SIG-M5 (cell line): ENCODE measurements around the gene MB.
"Not testable (repeated sequence)": the region's sequence is repeated elsewhere in the genome, so short reads cannot be mapped to it uniquely, and the experiment has no call there.

ENCODE experiments used
- DNase-seq: peaks from one replicate; lab custom pipeline; 2025; lab: John Stamatoyannopoulos, UW

Gene MB

DNA sequence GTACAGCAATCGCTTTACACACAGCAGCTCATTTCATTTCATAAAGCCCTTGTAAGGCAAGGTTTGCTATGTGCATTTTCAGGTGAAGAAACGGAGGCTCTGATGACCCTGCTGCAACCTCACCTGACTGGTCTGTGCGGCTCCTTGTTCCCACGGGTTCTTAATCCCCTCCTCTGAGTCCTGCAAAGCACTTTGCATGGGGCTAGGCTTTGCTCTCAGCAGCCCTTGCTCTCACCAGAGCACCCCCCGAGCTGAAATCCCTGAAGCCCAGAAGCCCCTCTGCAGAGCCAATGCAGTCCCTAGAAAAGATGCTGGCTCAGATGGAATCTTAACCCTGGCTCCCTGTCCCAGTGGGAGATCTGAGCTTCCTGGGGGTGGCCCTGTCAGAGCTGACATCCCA lies 20.1 kb upstream of the MB start:
- no peak for DNase-seq

GRCh38 chr22:35634943-35635540 lies 17.9 kb upstream of the MB start:
- no peak for DNase-seq

- DNase-seq, result no peak
Measured at GRCh38 chr22:35634015-35634414, 16.9 kb upstream of the MB start.

GRCh38 chr22:35633520-35633919 lies 16.4 kb upstream of the MB start:
- no peak for DNase-seq

DNA sequence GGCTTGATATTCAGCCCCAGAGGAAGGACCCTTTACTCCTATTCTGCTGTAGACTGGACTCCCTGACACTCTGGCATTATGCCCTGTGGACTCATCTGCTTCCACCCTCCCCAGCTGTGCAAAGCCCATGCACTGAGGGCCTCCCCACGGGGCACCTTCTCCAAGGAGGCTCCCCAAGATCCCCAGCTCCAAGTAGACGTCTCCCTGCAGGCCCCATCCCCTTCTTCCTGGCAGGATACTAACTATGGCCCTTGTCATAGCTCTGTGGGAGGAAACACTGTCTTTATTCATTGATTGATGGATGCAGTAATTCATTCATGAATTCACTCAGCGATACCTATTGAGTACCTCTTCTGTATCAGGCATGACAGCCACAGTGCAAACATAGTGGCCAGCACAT lies 15.8 kb upstream of the MB start:
- DNase-seq, result no peak

- DNase-seq, result no peak
Measured at GRCh38 chr22:35631597-35631996, 14.5 kb upstream of the MB start.

DNA sequence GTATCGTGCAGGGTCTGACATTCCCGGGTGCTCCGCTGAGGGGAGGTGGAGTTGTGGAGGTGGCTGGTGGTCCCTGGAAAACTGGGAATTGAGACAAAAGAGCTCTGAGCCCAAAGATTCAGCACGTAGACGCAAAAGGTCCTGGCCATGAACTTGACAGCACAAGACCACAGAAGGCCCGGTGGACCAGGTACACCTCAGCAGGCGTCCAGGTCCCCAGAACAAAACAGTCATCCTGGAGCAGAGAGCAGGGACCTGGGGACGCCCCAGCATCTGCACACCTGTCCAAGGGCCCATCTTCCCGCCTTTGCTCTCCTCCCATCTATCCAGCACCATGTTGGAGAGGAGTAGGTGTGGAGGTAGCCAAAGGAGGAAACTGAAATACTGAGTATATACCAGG lies 13.8 kb upstream of the MB start:
- DNase-seq, result no peak

- DNase-seq, result no peak
Measured at GRCh38 chr22:35630387-35630793, 13.3 kb upstream of the MB start.

DNA sequence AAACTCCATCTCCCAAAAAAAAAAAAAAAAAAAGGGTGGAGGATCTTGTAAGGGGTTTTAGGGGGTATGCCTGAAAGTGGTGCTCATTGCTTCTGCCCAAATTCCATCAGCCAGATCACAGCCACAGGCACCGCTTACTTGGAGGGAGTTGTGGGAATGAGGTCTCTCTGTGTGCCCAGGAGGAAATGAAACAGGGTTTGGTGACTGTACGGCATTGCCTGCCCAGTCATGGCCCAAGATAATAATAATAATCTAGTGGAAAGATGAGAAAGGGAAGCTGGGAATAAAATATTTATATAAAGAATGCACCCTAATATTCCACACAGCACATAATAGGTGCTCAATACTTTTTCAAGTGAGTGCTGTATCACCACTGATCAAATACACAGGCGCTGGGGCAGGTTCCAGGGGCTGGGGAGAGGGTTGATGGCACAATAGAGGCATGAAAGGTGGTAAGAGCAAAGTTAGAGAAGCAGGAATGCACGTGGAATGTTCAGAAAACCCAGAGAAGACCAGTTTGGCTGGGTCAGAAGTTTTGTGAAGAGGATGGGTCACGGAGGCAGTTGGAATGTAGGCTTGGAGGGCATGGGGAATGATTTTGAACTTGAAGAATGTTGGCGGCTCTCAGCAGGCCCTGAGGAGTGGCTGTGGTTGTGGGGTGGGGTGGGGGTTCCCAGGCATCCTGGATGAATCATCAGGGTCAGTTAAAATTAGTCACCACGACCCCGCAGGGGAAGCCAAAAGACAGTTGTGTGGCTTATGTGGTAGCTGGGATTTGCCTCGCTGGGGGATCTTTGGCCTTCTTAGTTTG lies 12.5 kb upstream of the MB start:
- no peak for DNase-seq

DNA sequence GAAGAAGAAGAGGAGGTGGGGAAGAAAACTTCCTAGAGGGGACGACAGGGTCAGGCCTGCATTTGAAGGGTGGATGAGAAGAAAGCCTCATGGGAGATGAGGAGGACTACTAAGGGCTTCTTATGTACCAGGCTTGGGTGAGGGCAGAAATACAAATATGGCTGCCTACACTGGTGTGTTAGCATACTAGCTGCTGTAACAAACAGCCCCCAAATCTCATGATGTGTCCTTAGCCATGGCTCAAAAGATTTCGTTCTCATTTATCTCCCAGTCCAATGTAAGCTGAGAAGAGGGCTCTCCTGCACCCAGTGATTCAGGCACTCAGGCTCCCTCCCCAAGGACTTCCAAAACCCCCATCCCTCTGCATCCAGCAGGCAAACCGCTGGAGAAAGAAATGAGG lies 11.6 kb upstream of the MB start:
- no peak for DNase-seq

DNA sequence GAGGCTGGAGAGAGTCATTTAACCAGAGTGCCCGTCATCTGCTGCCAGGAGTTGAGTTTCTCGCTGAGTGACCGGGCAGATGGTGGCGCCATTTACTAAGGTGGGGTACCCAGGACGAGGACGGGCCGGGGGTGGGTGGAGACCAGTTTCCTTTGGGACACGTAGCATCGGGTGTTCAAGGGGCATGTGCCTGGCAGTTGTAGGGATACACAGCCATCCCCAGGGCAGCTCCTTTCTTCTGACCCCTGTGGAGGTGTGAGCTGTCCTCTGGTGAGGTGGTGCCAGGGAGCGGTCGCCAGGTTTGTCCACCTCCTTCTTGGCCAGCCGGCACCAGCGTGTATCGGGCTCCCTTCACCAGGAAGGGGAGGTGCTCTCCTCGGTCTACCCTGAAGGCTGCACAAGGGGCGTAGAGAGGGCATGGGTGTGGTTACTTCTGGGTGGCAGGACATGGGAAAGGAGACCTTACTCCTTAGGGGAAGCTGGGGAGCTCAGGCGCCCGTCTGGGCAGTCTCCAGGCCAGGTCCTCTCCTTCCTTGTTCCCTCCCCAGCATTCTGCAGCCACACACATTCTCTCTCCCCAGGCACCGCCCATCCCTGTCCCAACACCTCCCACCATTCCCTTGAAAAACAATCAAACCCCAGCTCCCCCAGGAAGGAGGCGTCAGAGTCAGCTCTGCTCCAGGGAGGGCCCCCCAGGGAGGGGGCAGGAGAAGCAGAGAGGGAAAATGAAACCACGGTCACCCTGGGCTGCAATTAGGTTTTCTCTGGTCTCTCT lies 10.3 kb upstream of the MB start:
- DNase-seq, result no peak

GRCh38 chr22:35625763-35626432 lies 8.8 kb upstream of the MB start:
- no peak for DNase-seq

GRCh38 chr22:35624547-35624946 lies 7.4 kb upstream of the MB start:
- no peak for DNase-seq

- DNase-seq, result not testable (repeated sequence)
Measured at GRCh38 chr22:35623885-35624284, 6.8 kb upstream of the MB start.

GRCh38 chr22:35622191-35622913 lies 5.2 kb upstream of the MB start:
- DNase-seq, result no peak

DNA sequence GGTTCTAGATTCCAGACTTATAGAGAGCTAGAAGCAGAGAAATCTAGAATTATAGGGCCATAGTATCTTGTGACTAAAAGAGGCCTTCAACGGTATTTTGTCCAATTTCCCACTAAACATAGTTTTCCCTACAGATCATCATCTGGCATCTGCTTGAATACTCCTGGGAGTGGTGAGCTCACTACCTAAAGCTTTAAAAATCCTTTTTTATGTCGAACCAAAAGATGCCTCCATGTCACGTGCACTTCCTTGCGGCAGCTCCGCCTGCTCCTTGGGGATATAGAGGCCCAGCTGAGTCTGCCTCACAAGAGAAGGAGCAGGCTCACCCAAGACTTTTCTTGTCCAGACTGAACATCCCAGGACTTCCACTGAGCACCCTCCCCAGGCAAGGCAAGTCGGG lies 4.3 kb upstream of the MB start:
- DNase-seq, result no peak

GRCh38 chr22:35620624-35621251 lies 3.6 kb upstream of the MB start:
- DNase-seq, result no peak

DNA sequence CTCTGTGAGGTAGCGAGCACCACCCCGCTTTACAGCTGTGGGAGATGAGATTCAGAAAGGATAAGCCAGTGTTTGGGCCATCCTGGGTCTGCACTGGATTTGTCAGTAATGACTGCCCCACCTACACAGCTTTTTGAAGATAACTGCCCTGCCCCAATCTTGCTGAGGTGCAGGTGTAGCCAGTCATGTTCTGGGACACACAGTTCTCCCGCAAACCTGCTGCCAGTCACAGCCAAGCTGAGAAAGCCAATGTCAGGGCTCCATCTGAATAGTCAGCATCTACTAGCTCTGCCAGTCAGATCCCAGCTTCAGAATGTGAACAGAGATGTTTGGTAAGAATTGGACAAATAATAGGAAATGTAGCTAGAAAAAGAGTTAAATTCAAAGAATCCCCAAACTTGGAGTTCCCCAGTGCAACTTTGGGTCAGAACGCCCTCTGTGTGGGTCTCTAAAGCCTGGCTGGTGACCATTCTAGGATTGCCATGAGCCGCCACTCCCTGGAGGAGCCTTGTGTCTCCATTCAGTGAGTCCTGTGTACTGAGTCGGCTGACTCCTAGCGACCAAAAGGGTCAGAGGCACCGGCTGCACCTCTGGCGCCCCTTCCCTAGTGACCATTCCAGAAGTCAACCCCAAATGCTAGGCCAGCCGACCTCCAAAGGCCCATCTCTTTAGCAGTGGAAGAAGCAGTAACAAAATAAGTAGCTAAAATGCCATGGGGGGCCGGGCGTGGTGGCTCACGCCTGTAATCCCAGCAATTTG lies 2.4 kb upstream of the MB start:
- DNase-seq, result no peak

DNA sequence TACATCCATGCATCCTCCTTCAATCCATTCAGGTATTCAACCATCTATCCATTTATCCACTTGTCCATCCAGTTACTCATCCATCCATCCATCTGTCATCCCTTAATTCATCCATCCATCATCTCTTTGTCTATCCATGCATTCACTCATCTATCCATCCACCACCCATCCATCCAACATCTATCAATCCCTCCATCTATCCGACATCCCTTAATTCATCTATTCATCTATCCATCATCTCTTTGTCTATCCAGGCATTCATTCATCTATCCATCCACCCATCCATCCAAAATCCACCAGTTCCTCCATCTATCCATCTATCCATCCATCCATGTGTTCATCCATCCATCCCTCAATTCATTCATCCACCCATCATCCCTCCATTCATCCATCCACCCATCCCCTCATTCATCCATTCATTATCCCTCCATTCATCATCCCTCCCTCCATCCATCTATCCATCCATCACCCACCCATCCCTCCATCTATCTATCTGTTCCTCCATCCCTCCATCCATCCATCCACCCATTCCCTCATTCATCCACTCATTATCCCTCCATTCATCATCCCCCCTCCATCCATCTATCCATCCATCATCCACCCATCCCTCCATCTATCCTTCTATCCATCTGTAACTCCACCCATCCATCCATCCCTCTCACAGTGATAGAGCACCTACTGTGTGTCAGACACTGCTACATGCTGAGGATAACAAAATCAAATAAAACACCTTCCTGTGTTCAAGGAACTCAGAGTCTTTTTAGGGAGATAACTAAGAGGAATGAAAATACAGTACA lies 1.5 kb upstream of the MB start:
- no peak for DNase-seq

DNA sequence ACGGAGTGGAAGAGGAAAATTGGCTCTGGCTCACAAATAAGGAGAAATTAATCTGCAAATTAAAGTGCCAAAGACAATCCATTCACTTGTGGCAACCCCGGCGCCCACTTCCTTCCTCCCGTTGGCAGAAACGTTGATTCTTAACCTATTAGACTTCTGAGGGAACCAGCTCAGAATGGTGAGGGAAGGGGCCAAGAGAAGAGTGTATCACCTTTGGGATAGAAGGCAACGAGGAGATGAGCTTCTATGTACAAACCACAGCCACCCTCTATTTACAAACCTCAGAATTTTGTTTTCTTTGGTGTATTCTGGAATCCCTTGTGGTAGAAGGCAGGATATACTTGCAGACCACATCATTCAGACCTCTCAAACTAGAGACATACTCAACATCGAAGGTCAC lies 1.1 kb downstream of the MB start:
- no peak for DNase-seq
